ENCODE data around the gene HMG20A. TPM values are rescaled to one million over a fixed set of nuclear protein-coding genes. Genes with fewer than 3 reads are reported as not detected.

Gene HMG20A
- total and polyA plus RNA-seq, 9 of the 15 experiments (the other 6 are each of a cell fraction or from before 2014, with no cell fraction given): 25.0 to 68.1 (median 38.9) TPM

DNA sequence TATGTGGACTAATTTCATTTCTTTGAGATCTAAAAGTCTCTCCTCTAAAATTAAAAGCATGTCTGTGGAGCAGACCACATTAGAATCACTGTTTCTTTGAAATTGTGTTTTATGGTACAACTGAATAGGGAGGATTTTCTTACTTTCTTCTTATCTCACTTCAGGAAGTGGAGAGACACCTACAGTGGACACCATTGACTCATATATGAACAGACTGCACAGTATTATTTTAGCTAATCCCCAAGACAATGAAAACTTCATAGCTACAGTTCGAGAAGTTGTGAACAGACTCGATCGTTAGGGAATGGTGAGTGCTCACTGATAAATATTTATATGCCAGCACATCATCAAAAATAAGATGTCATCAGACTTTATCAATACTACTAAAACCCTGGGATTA, 58.3 kb downstream of the HMG20A start (continued):
- TF ChIP-seq, protein P1, sequence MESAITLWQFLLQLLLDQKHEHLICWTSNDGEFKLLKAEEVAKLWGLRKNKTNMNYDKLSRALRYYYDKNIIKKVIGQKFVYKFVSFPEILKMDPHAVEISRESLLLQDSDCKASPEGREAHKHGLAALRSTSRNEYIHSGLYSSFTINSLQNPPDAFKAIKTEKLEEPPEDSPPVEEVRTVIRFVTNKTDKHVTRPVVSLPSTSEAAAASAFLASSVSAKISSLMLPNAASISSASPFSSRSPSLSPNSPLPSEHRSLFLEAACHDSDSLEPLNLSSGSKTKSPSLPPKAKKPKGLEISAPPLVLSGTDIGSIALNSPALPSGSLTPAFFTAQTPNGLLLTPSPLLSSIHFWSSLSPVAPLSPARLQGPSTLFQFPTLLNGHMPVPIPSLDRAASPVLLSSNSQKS (CRISPR knock-in tag; IDR thresholded peaks at IDR 0.05): no peak
- TF ChIP-seq TAF1 (IDR thresholded peaks at IDR 0.05; ENCODE audit: control insufficient read depth, extremely low read depth, insufficient read depth, low read length, severe bottlenecking): no peak
- TF ChIP-seq DNMT1 (IDR thresholded peaks at IDR 0.05): no peak
- TF ChIP-seq GATAD2B (IDR thresholded peaks at IDR 0.05; ENCODE audit: borderline replicate concordance): no peak
- TF ChIP-seq EZH2 (IDR thresholded peaks at IDR 0.05; ENCODE audit: borderline replicate concordance, low read depth, low read length): no peak
- no peak for TF ChIP-seq SNRNP70 (optimal IDR thresholded peaks at IDR 0.05; ENCODE audit: low read depth, low read length)
- TF ChIP-seq DEAF1 (CRISPR knock-in tag; IDR thresholded peaks at IDR 0.05): no peak
- TF ChIP-seq, protein P2, sequence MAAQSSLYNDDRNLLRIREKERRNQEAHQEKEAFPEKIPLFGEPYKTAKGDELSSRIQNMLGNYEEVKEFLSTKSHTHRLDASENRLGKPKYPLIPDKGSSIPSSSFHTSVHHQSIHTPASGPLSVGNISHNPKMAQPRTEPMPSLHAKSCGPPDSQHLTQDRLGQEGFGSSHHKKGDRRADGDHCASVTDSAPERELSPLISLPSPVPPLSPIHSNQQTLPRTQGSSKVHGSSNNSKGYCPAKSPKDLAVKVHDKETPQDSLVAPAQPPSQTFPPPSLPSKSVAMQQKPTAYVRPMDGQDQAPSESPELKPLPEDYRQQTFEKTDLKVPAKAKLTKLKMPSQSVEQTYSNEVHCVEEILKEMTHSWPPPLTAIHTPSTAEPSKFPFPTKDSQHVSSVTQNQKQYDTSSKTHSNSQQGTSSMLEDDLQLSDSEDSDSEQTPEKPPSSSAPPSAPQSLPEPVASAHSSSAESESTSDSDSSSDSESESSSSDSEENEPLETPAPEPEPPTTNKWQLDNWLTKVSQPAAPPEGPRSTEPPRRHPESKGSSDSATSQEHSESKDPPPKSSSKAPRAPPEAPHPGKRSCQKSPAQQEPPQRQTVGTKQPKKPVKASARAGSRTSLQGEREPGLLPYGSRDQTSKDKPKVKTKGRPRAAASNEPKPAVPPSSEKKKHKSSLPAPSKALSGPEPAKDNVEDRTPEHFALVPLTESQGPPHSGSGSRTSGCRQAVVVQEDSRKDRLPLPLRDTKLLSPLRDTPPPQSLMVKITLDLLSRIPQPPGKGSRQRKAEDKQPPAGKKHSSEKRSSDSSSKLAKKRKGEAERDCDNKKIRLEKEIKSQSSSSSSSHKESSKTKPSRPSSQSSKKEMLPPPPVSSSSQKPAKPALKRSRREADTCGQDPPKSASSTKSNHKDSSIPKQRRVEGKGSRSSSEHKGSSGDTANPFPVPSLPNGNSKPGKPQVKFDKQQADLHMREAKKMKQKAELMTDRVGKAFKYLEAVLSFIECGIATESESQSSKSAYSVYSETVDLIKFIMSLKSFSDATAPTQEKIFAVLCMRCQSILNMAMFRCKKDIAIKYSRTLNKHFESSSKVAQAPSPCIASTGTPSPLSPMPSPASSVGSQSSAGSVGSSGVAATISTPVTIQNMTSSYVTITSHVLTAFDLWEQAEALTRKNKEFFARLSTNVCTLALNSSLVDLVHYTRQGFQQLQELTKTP (IDR thresholded peaks at IDR 0.05; ENCODE audit: low read depth in 1 of 2, partially characterized antibody in 2 of 2): no peak
- no peak for TF ChIP-seq NFE2 (IDR thresholded peaks at IDR 0.05; ENCODE audit: low read depth)
